ENCODE measurements around the gene ZC3H13. TPM values are rescaled to one million over a fixed set of nuclear protein-coding genes. Genes with fewer than 3 reads are reported as not detected.

Gene ZC3H13
- total and polyA plus RNA-seq, 2 of the 4 experiments (the other 2 are of a cell fraction): 7.7 to 10.8 TPM

GRCh38 chr13:45932172-45932571, 120.4 kb downstream of the ZC3H13 start:
- Histone ChIP-seq H2AK9ac (replicated peaks; ENCODE audit: low read depth, low read length, poor library complexity) (no peak overlapping the region), H3K4me3 (ENCODE audit: insufficient read depth, low read depth, low read length) (no peak overlapping the region), H3K56ac (ENCODE audit: extremely low read depth, insufficient read depth, low read length) (no peak overlapping the region), H3K4ac (ENCODE audit: low read depth, low read length) (no peak overlapping the region), H3K14ac (replicated peaks; ENCODE audit: low read depth, low read length) (no peak overlapping the region; the same call in 1 of the 2 replicates), H4K20me1 (ENCODE audit: insufficient read depth, low read length) (no peaks in the 10 kb centered on the region), H4K91ac (ENCODE audit: insufficient read depth, low read depth, low read length) (no peak overlapping the region), H3K4me1 (ENCODE audit: control insufficient read depth, insufficient read depth, low read length) (no peaks in the 10 kb centered on the region), H3K9me3 (ENCODE audit: control insufficient read depth, insufficient read depth, low read length) (no peaks in the 10 kb centered on the region), H2AFZ (replicated peaks; ENCODE audit: low read length, poor library complexity) (no peak overlapping the region), H3K27me3 (ENCODE audit: control insufficient read depth, insufficient read depth, low read length) (peaks cover 43% of the 10 kb centered on the region), H3K9me1 (ENCODE audit: insufficient read depth, low read length) (no peaks in the 10 kb centered on the region), H2AK5ac (ENCODE audit: low read depth, low read length) (no peak overlapping the region), H2BK15ac (ENCODE audit: low read depth, low read length) (no peak overlapping the region), H3K18ac (ENCODE audit: low read depth, low read length) (no peak overlapping the region), H4K5ac (ENCODE audit: low read depth, low read length) (no peak overlapping the region), H3K23ac (ENCODE audit: low read depth, low read length) (no peak overlapping the region), H2BK5ac (ENCODE audit: low read depth, low read length, poor library complexity, severe bottlenecking) (no peak overlapping the region), H3K79me1 (ENCODE audit: low read depth in 1 of 2, low read length in 2 of 2) (no peaks in the 10 kb centered on the region), H2BK20ac (ENCODE audit: low read depth, low read length) (no peak overlapping the region), H4K8ac (ENCODE audit: low read depth in 2 of 2, low read length in 2 of 2) (no peak overlapping the region), H3K9ac (ENCODE audit: low read depth, low read length) (no peak overlapping the region), H3K27ac (ENCODE audit: insufficient read depth, low read length) (no peak overlapping the region), H2BK120ac (ENCODE audit: low read depth, low read length) (no peak overlapping the region), H3K4me2 (ENCODE audit: low read depth, low read length) (no peak overlapping the region), H3K36me3 (ENCODE audit: control insufficient read depth, insufficient read depth, low read length) (no peaks in the 10 kb centered on the region)
- no peak for DNase-seq
- POLR2A ChIA-PET (ENCODE audit: unreplicated experiment): no interaction called here
- CTCF ChIA-PET: interaction anchor here (0.6 to 1.4 kb wide), 2 partner anchors 9 to 194 kb away, joined by 3 read pairs; no protein-coding TSS in a partner anchor
- dilution Hi-C loops (cut with HindIII; ENCODE audit: low sequenced_read_pairs, unreplicated experiment): no loop called here
- BruUV-seq (replicated peaks): no TSS peak
- WGBS, 2 experiments (ENCODE audit: extremely low coverage in 2 of 2, insufficient read length in 1 of 2): 82% methylated on average over 3 of the region's 5 CpGs; no CpG with 5 or more reads in 1 of the 2 experiments
- intact Hi-C loops (cut with micrococcal nuclease): no loop called here
- in situ Hi-C loops (cut with MboI; ENCODE audit: low sequenced_read_pairs): no loop called here
- TF ChIP-seq MXI1 (IDR thresholded peaks at IDR 0.05; ENCODE audit: borderline replicate concordance, low read depth, low read length): no peak
- no peak for TF ChIP-seq RFX5 (IDR thresholded peaks at IDR 0.05; ENCODE audit: low read depth, low read length)
- TF ChIP-seq USF2 (IDR thresholded peaks at IDR 0.05; ENCODE audit: low read depth, low read length): no peak
- no peak for TF ChIP-seq CHD1 (IDR thresholded peaks at IDR 0.05; ENCODE audit: low read depth, low read length)
- ATAC-seq (ENCODE audit: low read depth): no peak

Measured in IMR-90 (cell line).